Limb (tissue), 2 donors: Measurements from ENCODE around the gene RNF4.
"Not testable (repeated sequence)": the region's sequence is repeated elsewhere in the genome, so short reads cannot be mapped to it uniquely, and the experiment has no call there.

Experiments used
- DNase-seq, 2 donors: peaks; one replicate each; pipeline ENCODE4 v3.0.0-alpha.2; 2016; ENCODE audit errors: extremely low spot score in 2 of 2

The RNF4 gene

GRCh38 chr4:2468456-2469191, at the start of gene RNF4:
RNF4 (plus strand) TSS chr4:2469106; CDS start chr4:2490494, 21,388 bp downstream.
- DNase-seq, result peak; percentile 95 to 97

GRCh38 chr4:2419814-2420213, 49.1 kb upstream of the RNF4 start:
- DNase-seq, result no peak

GRCh38 chr4:2421928-2422327, 47.0 kb upstream of the RNF4 start:
- no peak for DNase-seq

- no peak for DNase-seq
Observed at GRCh38 chr4:2423066-2423465, 45.8 kb upstream of the RNF4 start.

- no peak for DNase-seq
Observed at GRCh38 chr4:2423695-2424094, 45.2 kb upstream of the RNF4 start.

- DNase-seq, result no peak
Observed at GRCh38 chr4:2424581-2424980, 44.3 kb upstream of the RNF4 start.

- peak in 1 of 2 donors; percentile 19 for DNase-seq
Observed at GRCh38 chr4:2425386-2426068, 43.4 kb upstream of the RNF4 start.

- no peak for DNase-seq
Observed at GRCh38 chr4:2426069-2426397, 42.9 kb upstream of the RNF4 start.

- DNase-seq, result peak in 1 of 2 donors; percentile 26
Observed at GRCh38 chr4:2426711-2427275, 42.1 kb upstream of the RNF4 start.

GRCh38 chr4:2427383-2428334, 41.2 kb upstream of the RNF4 start:
- peak in 1 of 2 donors; percentile 28 for DNase-seq

- DNase-seq, result peak in 1 of 2 donors; percentile 22
Observed at GRCh38 chr4:2428496-2429213, 40.3 kb upstream of the RNF4 start.

GRCh38 chr4:2429945-2430757, 38.8 kb upstream of the RNF4 start:
- not testable (repeated sequence) for DNase-seq

GRCh38 chr4:2432004-2432403, 36.9 kb upstream of the RNF4 start:
- DNase-seq, result no peak

GRCh38 chr4:2432991-2433530, 35.8 kb upstream of the RNF4 start:
- peak in 1 of 2 donors; percentile 27 for DNase-seq

GRCh38 chr4:2433609-2434350, 35.1 kb upstream of the RNF4 start:
- DNase-seq, result peak in 1 of 2 donors; percentile 26

- DNase-seq, result no peak
Observed at GRCh38 chr4:2434420-2434819, 34.5 kb upstream of the RNF4 start.

- DNase-seq, result peak in 1 of 2 donors; percentile 24
Observed at GRCh38 chr4:2436301-2436700, 32.6 kb upstream of the RNF4 start.

- DNase-seq, result peak in 1 of 2 donors; percentile 15
Observed at GRCh38 chr4:2436761-2437474, 32.0 kb upstream of the RNF4 start.
